Panc1 (cell line): ENCODE results near the gene TOPORS.

Source experiments
- CTCF ChIP-seq: fragments of 450-650 bp; IDR thresholded peaks from 2 replicates; pipeline ENCODE4 v1.5.1; 2017; ENCODE audit warnings: mild to moderate bottlenecking
- POLR2AphosphoS5 ChIP-seq: IDR thresholded peaks from 2 replicates; pipeline ENCODE4 v1.6.1; 2012; ENCODE audit warnings: mild to moderate bottlenecking, low read depth, low read length, moderate library complexity
- REST ChIP-seq, 2 experiments: IDR thresholded peaks; 2 replicates each; pipeline ENCODE4 v1.6.1; 2011 to 2012; ENCODE audit warnings: low read depth in 2 of 2, control low read depth in 1 of 2, low read length in 1 of 2, mild to moderate bottlenecking in 1 of 2, moderate library complexity in 1 of 2; ENCODE audit not compliant: insufficient read depth in 1 of 2
- SIN3A ChIP-seq: IDR thresholded peaks from 2 replicates; pipeline ENCODE4 v1.6.1; 2012; ENCODE audit warnings: low read depth, mild to moderate bottlenecking, low read length, moderate library complexity, borderline replicate concordance; ENCODE audit not compliant: insufficient read depth
- TCF7L2 ChIP-seq: IDR thresholded peaks from 2 replicates; pipeline ENCODE4 v1.6.1; 2011; ENCODE audit warnings: mild to moderate bottlenecking, low read depth, low read length, inconsistent platforms

DNA sequence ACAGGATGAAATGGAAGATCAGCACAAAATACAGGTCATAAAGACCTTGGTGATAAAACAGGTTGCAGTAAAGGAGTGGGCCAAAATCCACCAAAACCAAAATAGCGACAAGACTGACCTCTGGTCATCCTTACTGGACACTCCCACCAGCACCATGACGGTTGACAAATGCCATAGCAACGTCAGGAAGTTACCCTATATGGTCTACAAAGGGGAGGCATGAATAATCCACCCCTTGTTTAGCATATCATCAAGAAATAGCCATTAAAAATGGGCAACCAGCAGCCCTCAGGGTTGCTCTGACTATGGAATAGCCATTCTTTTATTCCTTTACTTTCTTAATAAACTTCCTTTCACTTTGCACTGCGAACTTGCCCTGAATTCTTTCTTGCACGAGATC is 26.6 kb upstream of the TOPORS start:
- TF ChIP-seq CTCF, result no peak
- TF ChIP-seq POLR2AphosphoS5, result no peak
- no peak for TF ChIP-seq TCF7L2
- no peak for TF ChIP-seq REST (IDR thresholded peaks at IDR 0.05; ENCODE audit: insufficient read depth in 1 of 2, low read depth in 2 of 2, low read length in 1 of 2)
- TF ChIP-seq SIN3A, result no peak
